ENCODE results near the gene ARHGEF19. TPM values are rescaled to one million over a fixed set of nuclear protein-coding genes. Genes with fewer than 3 reads are reported as not detected.
"Not testable (repeated sequence)": the region's sequence is repeated elsewhere in the genome, so short reads cannot be mapped to it uniquely, and the experiment has no call there.

Gene ARHGEF19
- total RNA-seq, 1 experiment from 2014 or later, result 13.8 TPM

- H3K36me3 ChIP-seq (ENCODE audit: low read depth, low read length), result no peaks in the 10 kb centered on the region
- POLR2A ChIA-PET (ENCODE audit: unreplicated experiment), result no interaction called here
- no peaks in the 10 kb centered on the region for H3F3A ChIP-seq (ENCODE audit: low read length, unreplicated experiment)
- intact Hi-C loops (cut with micrococcal nuclease), result no loop called here
- H3K27ac ChIP-seq (ENCODE audit: low read length), result no peak overlapping the region
- CTCF ChIA-PET, result no interaction called here
- no peak overlapping the region for H3K4me2 ChIP-seq (ENCODE audit: low read length)
- H4K20me1 ChIP-seq (ENCODE audit: low read length), result no peaks in the 10 kb centered on the region
- H3K79me2 ChIP-seq (ENCODE audit: low read length), result no peaks in the 10 kb centered on the region
- no peak overlapping the region for H3K4me3 ChIP-seq (ENCODE audit: low read length)
- BruUV-seq (replicated peaks), result no TSS peak
- H3K4me1 ChIP-seq (ENCODE audit: insufficient read depth, low read length), result no peaks in the 10 kb centered on the region
- TF ChIP-seq EZH2 (IDR thresholded peaks at IDR 0.05; ENCODE audit: low read length, unreplicated experiment) (no peak), CTCF (conservative IDR thresholded peaks at IDR 0.05; ENCODE audit: low read depth, low read length) (no peak), EZH2phosphoT487 (IDR thresholded peaks at IDR 0.05; ENCODE audit: borderline replicate concordance, low read length) (no peak)
- H3K9me3 ChIP-seq (ENCODE audit: low read length), result no peaks in the 10 kb centered on the region
- no peak overlapping the region for H3K9ac ChIP-seq (ENCODE audit: low read length)
- no peak overlapping the region for H2AFZ ChIP-seq (ENCODE audit: low read length)
- no peaks in the 10 kb centered on the region for H3K9me2 ChIP-seq (replicated peaks; ENCODE audit: low read length)
- no peak for ATAC-seq
- H3K27me3 ChIP-seq (ENCODE audit: low read length), result no peaks in the 10 kb centered on the region
- DNase-seq, result no peak
Observed at GRCh38 chr1:16196874-16197273, 15.6 kb downstream of the ARHGEF19 start.

- H3F3A ChIP-seq (ENCODE audit: low read length, unreplicated experiment); intact Hi-C loops (cut with micrococcal nuclease); H3K9me3 ChIP-seq (ENCODE audit: low read length); H3K27me3 ChIP-seq (ENCODE audit: low read length); BruUV-seq (replicated peaks); DNase-seq; H3K4me2 ChIP-seq (ENCODE audit: low read length); H4K20me1 ChIP-seq (ENCODE audit: low read length); H3K4me1 ChIP-seq (ENCODE audit: insufficient read depth, low read length); H3K9me2 ChIP-seq (replicated peaks; ENCODE audit: low read length); CTCF ChIA-PET; ATAC-seq; H3K36me3 ChIP-seq (ENCODE audit: low read depth, low read length); H2AFZ ChIP-seq (ENCODE audit: low read length); H3K9ac ChIP-seq (ENCODE audit: low read length); H3K27ac ChIP-seq (ENCODE audit: low read length); H3K4me3 ChIP-seq (ENCODE audit: low read length); H3K79me2 ChIP-seq (ENCODE audit: low read length): not testable (repeated sequence)
- POLR2A ChIA-PET (ENCODE audit: unreplicated experiment), result interaction anchor here (0.6 kb wide), 1 partner anchor 41 kb away, joined by 3 read pairs; the partner anchor contains the start of gene CPLANE2
Observed at GRCh38 chr1:16196139-16196538, 16.3 kb downstream of the ARHGEF19 start.

DNA sequence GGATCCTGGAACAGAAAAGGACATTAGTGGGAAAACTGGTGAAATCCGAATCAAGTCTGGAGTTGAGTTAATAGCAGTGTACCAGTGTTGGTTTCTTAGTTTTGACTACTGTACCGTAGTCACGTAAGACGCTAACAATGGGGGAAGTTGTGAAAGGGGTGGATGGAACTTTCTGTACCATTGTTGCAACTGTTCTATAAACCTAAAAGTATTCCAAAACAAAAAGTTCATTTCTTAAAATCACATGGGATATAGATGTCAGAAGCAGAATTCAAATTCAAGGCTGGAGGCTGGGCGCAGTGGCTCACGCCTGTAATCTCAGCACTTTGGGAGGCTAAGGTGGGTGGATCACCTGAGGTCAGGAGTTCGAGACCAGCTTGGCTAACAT, 16.9 kb downstream of the ARHGEF19 start:
- Histone ChIP-seq H3K27me3 (ENCODE audit: low read length) (no peaks in the 10 kb centered on the region), H3K4me3 (ENCODE audit: low read length) (no peak overlapping the region), H3K9ac (ENCODE audit: low read length) (no peak overlapping the region), H3K4me1 (ENCODE audit: insufficient read depth, low read length) (peaks cover 2% of the 10 kb centered on the region; the same call in 1 of the 2 replicates), H3K79me2 (ENCODE audit: low read length) (no peaks in the 10 kb centered on the region), H3K9me3 (ENCODE audit: low read length) (no peaks in the 10 kb centered on the region), H4K20me1 (ENCODE audit: low read length) (no peaks in the 10 kb centered on the region), H2AFZ (ENCODE audit: low read length) (no peak overlapping the region), H3K36me3 (ENCODE audit: low read depth, low read length) (no peaks in the 10 kb centered on the region), H3K4me2 (ENCODE audit: low read length) (no peak overlapping the region), H3K9me2 (replicated peaks; ENCODE audit: low read length) (no peaks in the 10 kb centered on the region), H3K27ac (ENCODE audit: low read length) (no peak overlapping the region), H3F3A (ENCODE audit: low read length, unreplicated experiment) (no peaks in the 10 kb centered on the region)
- no peak for ATAC-seq
- POLR2A ChIA-PET (ENCODE audit: unreplicated experiment), result interaction anchor here (0.6 kb wide), 1 partner anchor 41 kb away, joined by 3 read pairs; the partner anchor contains the start of gene CPLANE2
- CTCF ChIA-PET, result no interaction called here
- TF ChIP-seq EZH2phosphoT487 (IDR thresholded peaks at IDR 0.05; ENCODE audit: borderline replicate concordance, low read length) (no peak), EZH2 (IDR thresholded peaks at IDR 0.05; ENCODE audit: low read length, unreplicated experiment) (no peak), CTCF (conservative IDR thresholded peaks at IDR 0.05; ENCODE audit: low read depth, low read length) (no peak)
- DNase-seq, result no peak
- BruUV-seq (replicated peaks), result no TSS peak
- intact Hi-C loops (cut with micrococcal nuclease), result no loop called here
